GM19455 (cell line): ENCODE data around the gene PANX2.

Experiments used
- ATAC-seq: cut with Tn5 transposase; IDR thresholded peaks from one replicate; pipeline ENCODE4 v1.9.1; 2021; ENCODE audit not compliant: unreplicated experiment

Gene PANX2

GRCh38 chr22:50226063-50226874 is 55.7 kb downstream of the PANX2 start:
- ATAC-seq: no peak

- ATAC-seq: no peak
These were observed 56.3 kb downstream of the PANX2 start for GRCh38 chr22:50226875-50227165.

GRCh38 chr22:50227579-50228215 is 57.2 kb downstream of the PANX2 start:
- ATAC-seq: no peak

GRCh38 chr22:50228366-50228765 is 57.8 kb downstream of the PANX2 start:
- no peak for ATAC-seq

GRCh38 chr22:50229370-50229769 is 58.8 kb downstream of the PANX2 start:
- no peak for ATAC-seq
